HepG2 (cell line): Measurements from ENCODE around the gene PHF13. TPM values are rescaled to one million over a fixed set of nuclear protein-coding genes. Genes with fewer than 3 reads are reported as not detected.

Experiments used
- ARID5B ChIP-seq: IDR thresholded peaks from 2 replicates; pipeline ENCODE4 v1.4.0; 2020; ENCODE audit warnings: mild to moderate bottlenecking, missing genetic modification reagents
- HDAC6 ChIP-seq: fragments of 200-600 bp; sonication (generic); IDR thresholded peaks from 2 replicates; pipeline ENCODE4 v1.7.0; 2017; ENCODE audit warnings: mild to moderate bottlenecking, antibody characterized with exemption, low read length, low read depth
- PLRG1 ChIP-seq: fragments of 450-650 bp; conservative IDR thresholded peaks from 2 replicates; pipeline ENCODE4 v1.6.1; 2016
- RERE ChIP-seq: IDR thresholded peaks from 2 replicates; pipeline ENCODE4 v1.6.1; 2016; ENCODE audit warnings: low read depth, missing genetic modification reagents, missing compliant biosample characterization
- SNAPC2 ChIP-seq: sonication (generic); formaldehyde crosslinking; IDR thresholded peaks from 2 replicates; pipeline ENCODE4 v1.8.1; 2022; ENCODE audit warnings: mild to moderate bottlenecking, missing genetic modification reagents
- SNAPC4 ChIP-seq: sonication (generic); formaldehyde crosslinking; IDR thresholded peaks from 2 replicates; pipeline ENCODE4 v1.4.0; 2020; ENCODE audit warnings: mild to moderate bottlenecking, missing genetic modification reagents
- TERF1 ChIP-seq: sonication (generic); formaldehyde crosslinking; IDR thresholded peaks from 2 replicates; pipeline ENCODE4 v1.8.0; 2022; ENCODE audit warnings: mild to moderate bottlenecking, missing genetic modification reagents, moderate library complexity
- TFAP4 ChIP-seq: sonication (generic); IDR thresholded peaks from 2 replicates; pipeline ENCODE4 v1.6.1; 2016; ENCODE audit warnings: low read depth, borderline replicate concordance
- ZNF484 ChIP-seq: sonication (generic); formaldehyde crosslinking; IDR thresholded peaks from 2 replicates; pipeline ENCODE4 v1.5.1; 2020; ENCODE audit warnings: mild to moderate bottlenecking, low read depth, missing genetic modification reagents, borderline replicate concordance
- ZNF672 ChIP-seq: sonication (generic); formaldehyde crosslinking; IDR thresholded peaks from 2 replicates; pipeline ENCODE4 v1.8.1; 2022; ENCODE audit warnings: missing genetic modification reagents
- polyA plus RNA-seq, 8 experiments: library from polyadenylated mRNA; depleted of rRNA in 3 of 8; stranded (reverse) in 7 of 8; unstranded in 1 of 8; fragments of >200 nt; fragmentation: Illumina TruSeq in 4 of 8; extraction: Trizol in 4 of 8; gene quantifications; 2 replicates each; pipeline versions ENCODE4 v1.2.1 to v1.2.3, GENCODE V29; 2011 to 2016; ENCODE audit warnings: low read depth in 4 of 8, missing spikeins in 1 of 8, mixed read lengths in 1 of 8; ENCODE audit not compliant: insufficient read depth in 1 of 8
- total RNA-seq, 5 experiments: library from RNA; depleted of rRNA; stranded (reverse); fragments of >200 nt; fragmentation: Illumina TruSeq; extraction: Trizol; gene quantifications; 2 replicates each; pipeline ENCODE4 v1.2.3, GENCODE V29; 2016; ENCODE audit warnings: low read depth in 1 of 5

PHF13 gene
- total and polyA plus RNA-seq, 2 of the 13 experiments (the other 11 are each of a cell fraction or from before 2014, with no cell fraction given), result 4.7 to 7.4 TPM

GRCh38 chr1:6601049-6601922 is 12.2 kb upstream of the PHF13 start (continued):
- TF ChIP-seq RERE (CRISPR knock-in tag), result no peak
- TF ChIP-seq TERF1, result no peak
- no peak for TF ChIP-seq SNAPC2 (CRISPR knock-in tag)
- no peak for TF ChIP-seq ZNF484 (CRISPR knock-in tag)
- TF ChIP-seq ARID5B (CRISPR knock-in tag), result no peak
- TF ChIP-seq PLRG1, result no peak
- TF ChIP-seq HDAC6, result no peak
- peak; percentile 58; the same call in 1 of the 2 replicates for TF ChIP-seq SNAPC4 (CRISPR knock-in tag)
- no peak for TF ChIP-seq ZNF672 (CRISPR knock-in tag)
- no peak for TF ChIP-seq TFAP4
